HAP-1 (cell line): Measurements from ENCODE around the gene SAMHD1.
A peak's percentile ranks its signal among the peaks of the same experiment; 100 is the strongest.
"Not testable (repeated sequence)": the region's sequence is repeated elsewhere in the genome, so short reads cannot be mapped to it uniquely, and the experiment has no call there.

Source experiments
- DNase-seq, 2 experiments: peaks; one replicate each; pipeline ENCODE4 v3.0.0-alpha.2; 2016 to 2020; ENCODE audit warnings: low spot score in 2 of 2
- H3K27me3 ChIP-seq: fragments of 250-450 bp; sonication (Bioruptor Pico); 2 replicates; pipeline ENCODE4 v1.5.1; 2020; ENCODE audit warnings: low read depth, mild to moderate bottlenecking, moderate library complexity
- H3K36me3 ChIP-seq: fragments of 250-450 bp; sonication (Bioruptor Pico); replicated peaks from 2 replicates; pipeline ENCODE4 v1.5.1; 2020; ENCODE audit warnings: mild to moderate bottlenecking
- H3K4me1 ChIP-seq: fragments of 250-450 bp; sonication (Bioruptor Pico); 2 replicates; pipeline ENCODE4 v1.5.1; 2020; ENCODE audit warnings: mild to moderate bottlenecking
- H3K4me3 ChIP-seq: fragments of 250-450 bp; sonication (Bioruptor Pico); 2 replicates; pipeline ENCODE4 v1.5.1; 2020; ENCODE audit warnings: mild to moderate bottlenecking, moderate library complexity
- H3K9me3 ChIP-seq: fragments of 250-450 bp; sonication (Bioruptor Pico); 2 replicates; pipeline ENCODE4 v1.5.1; 2020; ENCODE audit warnings: mild to moderate bottlenecking, moderate library complexity
- in situ Hi-C: fragments of 300-500 bp; cut with MboI; formaldehyde crosslinking; loops from 3 replicates; pipeline ENCODE4 v1.14.3; 2020; ENCODE audit warnings: low sequenced_read_pairs, inconsistent platforms, mixed read lengths

Gene SAMHD1

DNA sequence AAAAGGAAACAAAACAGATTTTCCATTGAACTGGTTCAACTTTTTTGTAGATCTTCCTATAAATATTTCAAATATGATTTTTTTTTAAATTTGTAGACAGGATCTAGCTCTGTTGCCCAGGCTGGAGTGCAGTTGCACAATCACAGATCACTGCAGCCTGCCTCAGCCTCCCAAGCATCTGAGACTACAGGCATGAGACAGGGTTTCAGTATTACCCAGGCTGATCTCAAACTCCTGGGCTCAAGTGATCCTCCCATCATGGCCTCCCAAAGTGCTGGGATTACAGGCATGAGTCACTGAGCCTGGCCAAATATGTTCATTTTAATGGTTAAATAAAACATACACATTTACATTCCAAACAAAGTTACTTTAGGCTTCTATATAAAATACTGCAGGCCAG, 33.6 kb downstream of the SAMHD1 start:
- no peak for DNase-seq
- no peaks in the 10 kb centered on the region for H3K27me3 ChIP-seq
- in situ Hi-C loops: no loop called here
- H3K36me3 ChIP-seq: no peaks in the 10 kb centered on the region; the same call in none of the 2 replicates
- no peaks in the 10 kb centered on the region for H3K4me1 ChIP-seq
- no peaks in the 10 kb centered on the region for H3K9me3 ChIP-seq
- no peak overlapping the region for H3K4me3 ChIP-seq

DNA sequence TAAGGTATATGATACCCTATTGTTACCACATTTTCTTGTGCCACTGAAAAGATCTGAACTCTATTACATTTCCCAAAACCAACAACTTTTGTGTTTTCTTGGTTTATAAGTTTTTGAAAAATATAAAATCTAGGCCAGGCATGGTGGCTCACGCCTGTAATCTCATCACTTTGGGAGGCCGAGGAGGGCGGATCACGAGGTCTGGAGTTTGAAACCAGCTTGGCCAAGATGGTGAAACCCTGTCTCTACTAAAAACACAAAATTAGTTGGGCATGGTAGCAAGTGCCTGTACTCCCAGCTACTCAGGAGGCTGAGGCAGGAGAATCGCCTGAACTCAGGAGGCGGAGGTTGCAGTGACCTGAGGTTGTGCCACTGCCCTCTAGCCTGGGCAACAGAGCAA, 34.3 kb downstream of the SAMHD1 start:
- no peaks in the 10 kb centered on the region for H3K27me3 ChIP-seq
- in situ Hi-C loops: no loop called here
- no peaks in the 10 kb centered on the region for H3K4me1 ChIP-seq
- no peaks in the 10 kb centered on the region for H3K9me3 ChIP-seq
- H3K4me3 ChIP-seq: no peak overlapping the region
- no peak for DNase-seq
- H3K36me3 ChIP-seq: peaks cover 2% of the 10 kb centered on the region; the same call in 1 of the 2 replicates

DNA sequence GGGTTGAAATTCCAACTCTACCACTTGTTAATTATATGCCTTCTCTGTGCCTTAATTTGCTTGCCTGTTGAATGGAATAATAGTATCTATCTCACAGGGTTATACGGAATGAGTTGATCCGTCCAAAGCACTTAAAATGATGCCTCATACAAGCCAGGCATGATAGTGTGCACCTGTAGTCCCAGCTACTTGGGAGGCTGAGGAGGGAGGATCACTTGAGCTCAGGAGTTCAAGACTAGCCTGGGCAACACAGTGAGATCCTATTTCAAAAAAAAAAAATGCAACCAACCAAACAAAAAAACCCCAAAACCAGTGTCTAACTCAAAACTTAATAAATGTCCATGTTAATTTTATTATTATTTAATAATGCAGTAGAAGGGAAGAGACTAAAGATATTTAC, 35.3 kb downstream of the SAMHD1 start:
- H3K27me3 ChIP-seq: no peaks in the 10 kb centered on the region
- H3K4me1 ChIP-seq: peaks cover 3% of the 10 kb centered on the region
- no peak for DNase-seq
- no peaks in the 10 kb centered on the region for H3K9me3 ChIP-seq
- no peak overlapping the region for H3K4me3 ChIP-seq
- peaks cover 2% of the 10 kb centered on the region; the same call in 1 of the 2 replicates for H3K36me3 ChIP-seq
- in situ Hi-C loops: no loop called here

DNA sequence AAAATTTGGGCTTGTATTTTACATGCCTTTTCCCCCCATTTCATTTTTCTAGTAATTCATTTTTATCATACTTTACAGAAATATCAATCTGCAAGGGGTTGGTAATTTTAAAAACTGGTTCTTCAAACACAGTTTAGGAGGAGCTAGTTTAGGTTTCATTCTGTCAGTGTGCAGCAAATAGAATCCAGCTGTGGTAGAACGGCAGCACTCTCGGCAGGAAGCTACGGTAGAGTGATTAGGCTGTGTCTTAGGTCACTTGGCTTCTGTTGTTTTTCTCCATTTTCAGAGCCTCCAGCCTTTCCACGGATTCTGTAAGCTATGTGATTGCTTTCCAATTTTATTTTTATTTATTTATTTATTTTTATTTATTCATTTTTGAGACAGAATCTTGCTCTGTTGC, 42.9 kb downstream of the SAMHD1 start:
- no peak overlapping the region for H3K4me3 ChIP-seq
- H3K27me3 ChIP-seq: no peaks in the 10 kb centered on the region
- peaks cover 3% of the 10 kb centered on the region for H3K4me1 ChIP-seq
- in situ Hi-C loops: no loop called here
- peaks cover 13% of the 10 kb centered on the region for H3K36me3 ChIP-seq
- H3K9me3 ChIP-seq: no peaks in the 10 kb centered on the region
- DNase-seq: no peak

DNA sequence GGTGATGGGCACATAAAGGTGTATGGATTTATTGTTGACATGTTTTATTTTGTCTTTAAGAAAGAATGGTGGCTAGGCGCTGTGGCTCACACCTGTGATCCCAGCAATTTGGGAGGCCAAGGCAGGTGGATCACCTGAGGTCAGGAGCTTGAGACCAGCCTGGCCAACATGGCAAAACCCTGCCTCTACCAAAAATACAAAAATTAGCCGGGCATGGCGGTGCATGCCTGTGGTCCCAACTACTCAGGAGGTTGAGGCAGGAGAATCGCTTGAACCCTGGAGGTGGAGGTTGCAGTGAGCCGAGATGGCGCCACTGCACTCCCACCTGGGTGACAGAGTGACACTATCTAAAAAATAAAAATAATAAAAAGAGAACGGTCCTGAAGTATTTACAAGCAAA, 45.4 kb downstream of the SAMHD1 start:
- H3K9me3 ChIP-seq, H3K4me1 ChIP-seq, H3K4me3 ChIP-seq, DNase-seq, in situ Hi-C loops, H3K27me3 ChIP-seq: not testable (repeated sequence)
- peaks cover 14% of the 10 kb centered on the region for H3K36me3 ChIP-seq

DNA sequence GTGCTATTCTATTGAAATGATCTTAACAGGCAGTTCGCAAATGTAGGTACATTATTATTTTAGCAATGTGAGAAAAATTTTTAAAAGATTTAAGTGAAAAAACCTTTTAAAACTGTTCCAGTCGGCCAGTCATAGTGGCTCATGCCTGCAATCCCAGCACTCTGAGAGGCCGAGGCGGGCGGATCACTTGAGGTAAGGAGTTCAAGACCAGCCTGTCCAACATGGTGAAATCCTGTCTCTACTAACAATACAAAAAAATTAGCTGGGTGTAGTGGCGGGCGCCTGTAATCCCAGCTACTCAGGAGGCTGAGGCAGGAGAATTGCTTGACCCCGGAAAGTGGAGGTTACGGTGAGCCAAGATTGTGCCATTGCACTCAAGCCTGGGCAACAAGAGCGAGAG, 45.9 kb downstream of the SAMHD1 start:
- in situ Hi-C loops, DNase-seq, H3K9me3 ChIP-seq, H3K27me3 ChIP-seq, H3K4me3 ChIP-seq, H3K4me1 ChIP-seq: not testable (repeated sequence)
- H3K36me3 ChIP-seq: peaks cover 14% of the 10 kb centered on the region

DNA sequence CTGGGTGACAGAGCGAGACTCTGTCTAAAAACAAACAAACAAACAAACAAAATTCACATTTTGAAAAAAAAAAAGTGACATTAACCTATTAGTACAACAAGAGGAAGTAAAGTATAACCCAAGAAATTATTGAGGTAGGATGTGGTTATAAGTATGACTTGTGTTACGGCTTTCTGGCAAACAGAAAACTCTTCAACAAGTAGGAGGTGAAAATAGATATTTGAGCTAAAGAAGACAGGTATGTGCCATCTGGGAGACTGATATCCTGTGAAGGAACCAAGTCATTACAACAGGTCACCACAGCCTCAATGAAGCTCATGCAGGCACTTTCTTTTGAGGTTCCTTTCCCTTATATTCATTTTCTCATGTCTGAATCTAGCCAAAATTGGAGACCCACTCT, 46.8 kb downstream of the SAMHD1 start:
- in situ Hi-C loops: no loop called here
- Histone ChIP-seq H3K27me3 (no peaks in the 10 kb centered on the region), H3K9me3 (no peaks in the 10 kb centered on the region), H3K4me3 (no peak overlapping the region), H3K36me3 (peaks cover 14% of the 10 kb centered on the region), H3K4me1 (no peaks in the 10 kb centered on the region)
- DNase-seq: no peak

DNA sequence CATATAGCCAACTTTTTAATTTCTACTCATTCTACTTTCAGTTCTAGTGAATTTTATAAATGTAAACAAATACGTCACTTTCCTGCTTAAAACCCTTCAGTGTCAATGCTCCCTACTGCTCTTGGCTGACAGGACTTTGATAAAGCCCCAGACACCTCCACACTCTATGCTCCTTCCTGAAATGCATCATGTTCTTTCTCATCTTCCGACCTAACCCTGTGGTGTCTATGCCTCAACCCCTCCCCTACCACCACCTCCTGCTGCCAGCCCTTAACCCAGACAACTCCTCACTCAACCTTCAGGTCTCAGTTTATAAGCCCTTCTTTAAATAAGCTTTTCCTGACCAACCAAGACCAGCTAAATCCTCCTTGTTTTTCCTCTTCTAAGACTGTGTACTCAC, 56.5 kb downstream of the SAMHD1 start:
- no peak overlapping the region for H3K4me3 ChIP-seq
- H3K9me3 ChIP-seq: no peaks in the 10 kb centered on the region
- peaks cover 13% of the 10 kb centered on the region for H3K36me3 ChIP-seq
- no peaks in the 10 kb centered on the region for H3K27me3 ChIP-seq
- H3K4me1 ChIP-seq: no peaks in the 10 kb centered on the region
- in situ Hi-C loops: no loop called here
- DNase-seq: no peak

DNA sequence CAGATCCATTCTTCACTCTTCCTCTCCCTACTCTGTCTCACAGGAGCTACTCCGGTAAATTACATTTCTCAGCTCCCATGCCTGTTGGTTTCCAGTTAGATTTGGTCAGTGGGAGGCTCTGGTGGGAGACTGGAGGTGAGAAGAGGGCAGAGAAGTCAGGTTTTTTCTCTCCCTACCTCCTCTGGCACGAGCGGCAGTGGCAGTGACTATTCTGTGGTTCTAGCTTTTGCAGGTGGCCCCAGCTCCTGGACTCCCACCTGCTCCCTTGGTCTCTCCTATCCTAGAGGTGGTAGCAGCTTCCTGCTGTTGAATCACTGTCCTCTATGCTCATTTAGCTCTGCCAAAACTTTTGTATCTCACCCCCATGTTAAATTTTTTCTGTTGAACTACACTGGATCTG, 57.7 kb downstream of the SAMHD1 start:
- H3K4me3 ChIP-seq: no peak overlapping the region
- in situ Hi-C loops: no loop called here

DNA sequence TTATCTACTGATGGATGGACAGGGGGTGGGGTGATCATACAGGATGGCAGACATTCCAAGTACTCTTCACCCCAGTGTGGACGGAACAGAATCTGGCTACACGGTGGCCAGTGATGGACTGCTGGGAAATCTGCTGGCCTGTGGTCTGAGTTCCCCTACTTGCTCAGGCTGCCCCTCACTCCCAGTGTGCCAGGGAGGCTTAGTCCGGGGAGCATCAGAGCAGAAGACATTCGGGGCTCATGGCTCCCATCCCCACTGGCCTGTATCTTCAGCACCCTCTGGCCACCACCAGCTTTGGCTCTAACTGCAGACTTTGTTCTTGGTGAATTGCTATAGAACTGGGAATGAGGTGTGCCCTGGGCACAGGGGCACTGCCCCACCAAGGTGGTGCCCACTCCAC, 60.3 kb downstream of the SAMHD1 start:
- in situ Hi-C loops: no loop called here
- no peaks in the 10 kb centered on the region for H3K27me3 ChIP-seq

More for the DNA sequence above, 57.7 kb downstream of the SAMHD1 start:
- Histone ChIP-seq H3K36me3 (peaks cover 13% of the 10 kb centered on the region), H3K27me3 (no peaks in the 10 kb centered on the region), H3K4me1 (no peaks in the 10 kb centered on the region), H3K9me3 (no peaks in the 10 kb centered on the region)
- DNase-seq: no peak

DNA sequence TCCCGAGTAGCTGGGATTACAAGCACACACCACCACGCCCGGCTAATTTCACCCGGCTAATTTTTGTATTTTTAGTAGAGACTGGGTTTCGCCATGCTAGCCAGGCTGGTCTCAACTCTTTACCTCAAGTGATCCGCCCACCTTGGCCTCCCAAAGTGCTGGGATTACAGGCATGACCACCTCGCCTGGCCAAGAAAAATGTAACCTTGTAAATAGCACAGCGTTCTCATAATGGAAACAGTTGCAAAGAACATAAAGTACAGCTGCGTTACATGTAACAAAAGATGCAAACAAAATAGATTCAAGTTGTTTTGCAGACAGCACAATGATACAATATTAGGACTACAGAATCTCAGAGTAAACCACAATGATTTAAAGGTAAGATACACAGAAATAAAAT, 60.9 kb downstream of the SAMHD1 start:
- in situ Hi-C loops: no loop called here

More for the DNA sequence above, 60.3 kb downstream of the SAMHD1 start:
- Histone ChIP-seq H3K4me1 (0 out of 2 replicates have a peak, but pooled peaks cover 3% of the 10 kb centered on the region), H3K36me3 (peaks cover 6% of the 10 kb centered on the region), H3K9me3 (no peaks in the 10 kb centered on the region), H3K4me3 (no peak overlapping the region)
- no peak for DNase-seq

DNA sequence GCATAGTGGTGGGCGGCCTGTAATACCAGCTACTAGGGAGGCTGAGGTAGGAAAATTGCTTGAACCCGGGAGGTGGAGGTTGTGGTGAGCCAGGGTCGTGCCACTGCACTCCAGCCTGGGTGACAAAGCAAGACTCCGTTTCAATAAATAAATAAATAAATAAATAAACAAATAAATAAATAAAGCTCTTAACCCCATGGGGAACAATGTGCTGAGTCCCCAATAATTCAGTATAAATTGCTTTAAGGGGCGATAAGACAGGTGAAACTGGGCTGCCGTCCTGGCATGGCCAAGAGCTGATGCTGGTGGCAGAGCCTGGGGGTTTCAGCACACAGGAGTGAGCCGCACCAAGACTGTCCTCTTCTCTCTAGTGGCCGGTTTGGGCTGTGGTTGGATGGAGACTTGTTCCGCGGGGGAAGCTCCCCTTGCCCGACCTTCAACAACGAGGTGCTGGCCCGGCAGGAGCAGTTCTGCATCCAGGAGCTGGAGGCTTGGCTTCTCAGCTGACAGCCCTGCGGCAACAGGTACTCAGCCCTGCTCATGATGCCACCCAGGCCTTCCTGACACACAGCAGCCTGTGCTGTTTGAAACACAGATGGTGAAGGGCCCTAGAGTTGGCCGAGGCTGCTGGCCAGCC, 62.5 kb downstream of the SAMHD1 start:
- Histone ChIP-seq H3K4me3 (no peak overlapping the region), H3K9me3 (no peaks in the 10 kb centered on the region), H3K4me1 (0 out of 2 replicates have a peak, but pooled peaks cover 3% of the 10 kb centered on the region), H3K27me3 (no peaks in the 10 kb centered on the region), H3K36me3 (peaks cover 6% of the 10 kb centered on the region)
- DNase-seq: no peak
- in situ Hi-C loops: no loop called here

More for the DNA sequence above, 60.9 kb downstream of the SAMHD1 start:
- Histone ChIP-seq H3K27me3 (no peaks in the 10 kb centered on the region), H3K36me3 (peaks cover 6% of the 10 kb centered on the region), H3K9me3 (no peaks in the 10 kb centered on the region), H3K4me3 (no peak overlapping the region), H3K4me1 (0 out of 2 replicates have a peak, but pooled peaks cover 3% of the 10 kb centered on the region)
- DNase-seq: no peak

DNA sequence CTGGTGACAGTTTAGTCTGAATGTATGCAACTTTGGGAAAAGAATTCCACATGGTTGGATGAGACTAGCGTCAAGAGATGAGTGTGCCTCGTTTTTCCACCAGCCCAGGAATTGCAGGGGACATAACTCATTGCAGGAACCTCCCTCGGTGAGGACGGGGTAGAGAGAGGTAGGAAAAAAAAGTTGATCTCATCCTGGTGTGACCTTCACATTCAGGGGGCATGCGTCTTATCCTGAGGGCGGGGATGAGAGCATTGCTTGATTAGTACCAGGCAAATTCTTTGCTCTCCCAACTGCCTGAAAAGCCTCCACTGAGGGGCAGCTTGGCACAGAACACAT, 63.8 kb downstream of the SAMHD1 start:
- in situ Hi-C loops: no loop called here
- DNase-seq: no peak
- Histone ChIP-seq H3K36me3 (peaks cover 2% of the 10 kb centered on the region), H3K4me1 (0 out of 2 replicates have a peak, but pooled peaks cover 3% of the 10 kb centered on the region), H3K9me3 (no peaks in the 10 kb centered on the region), H3K27me3 (no peaks in the 10 kb centered on the region), H3K4me3 (no peak overlapping the region)

DNA sequence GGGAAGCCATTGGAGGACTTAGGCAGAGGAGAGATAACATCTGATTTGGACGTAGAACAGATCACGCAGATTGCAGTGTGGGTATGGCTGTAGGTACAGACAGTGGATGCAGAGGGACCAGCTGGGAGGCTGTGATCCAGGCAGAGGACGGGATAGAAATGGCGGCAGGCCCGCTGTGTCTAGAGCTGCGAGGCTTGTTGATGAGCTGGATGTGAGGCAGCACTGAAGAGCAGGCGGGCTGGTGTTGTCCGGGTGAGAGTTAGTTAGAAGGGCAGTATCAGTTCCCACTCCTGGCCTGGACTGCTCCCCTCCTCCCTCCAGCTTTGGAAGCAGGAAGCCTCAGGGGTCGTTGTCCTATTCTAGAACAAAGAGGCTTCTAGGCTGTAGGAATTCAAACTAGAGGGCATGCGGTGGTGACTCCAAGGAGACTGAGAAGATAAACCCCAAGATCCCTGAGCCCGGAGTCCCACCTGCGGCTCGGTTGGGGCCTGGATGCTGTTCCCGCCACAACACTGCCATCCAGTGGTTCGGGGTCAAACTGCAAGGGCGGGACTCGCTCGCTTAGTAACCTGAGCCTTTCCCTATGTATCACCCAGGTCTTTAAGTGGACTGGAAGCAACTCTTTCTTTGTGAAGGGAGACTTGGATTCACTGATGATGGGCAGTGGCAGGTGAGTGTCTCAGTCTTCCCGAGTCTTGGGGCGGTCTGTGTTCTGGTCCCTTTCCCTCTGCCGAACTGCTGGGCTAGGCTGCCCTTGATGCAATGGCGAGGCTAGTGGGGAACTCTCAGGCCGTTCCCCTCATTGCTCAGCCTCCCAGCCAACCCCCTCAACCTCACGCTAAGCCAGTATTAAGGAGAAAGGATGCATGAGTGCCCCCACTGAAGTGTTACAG, 64.4 kb downstream of the SAMHD1 start:
- H3K4me3 ChIP-seq: no peak overlapping the region
- H3K9me3 ChIP-seq: no peaks in the 10 kb centered on the region
- 0 out of 2 replicates have a peak, but pooled peaks cover 3% of the 10 kb centered on the region for H3K4me1 ChIP-seq
- H3K36me3 ChIP-seq: no peaks in the 10 kb centered on the region
- H3K27me3 ChIP-seq: no peaks in the 10 kb centered on the region
- peak; percentile 73 to 94 for DNase-seq
- in situ Hi-C loops: no loop called here
